GM23338 (cell line): Measurements from ENCODE around the gene MDGA2. TPM values are rescaled to one million over a fixed set of nuclear protein-coding genes. Genes with fewer than 3 reads are reported as not detected.

ENCODE experiments used
- CREB1 ChIP-seq: fragments of 250-450 bp; sonication (Bioruptor Pico); IDR thresholded peaks from 2 replicates; pipeline ENCODE4 v1.5.0; 2020; ENCODE audit warnings: low read depth, mild to moderate bottlenecking, moderate library complexity
- EZH2 ChIP-seq: fragments of 200-600 bp; sonication (generic); IDR thresholded peaks from one replicate; pipeline ENCODE4 v1.8.0; 2017; ENCODE audit warnings: antibody characterized with exemption, mild to moderate bottlenecking, low read depth; ENCODE audit not compliant: unreplicated experiment
- JUNB ChIP-seq: IDR thresholded peaks from one replicate; pipeline ENCODE4 v1.6.1; 2016; ENCODE audit warnings: antibody characterized with exemption; ENCODE audit not compliant: unreplicated experiment
- NANOG ChIP-seq: IDR thresholded peaks from 2 replicates; pipeline ENCODE4 v1.6.1; 2016; ENCODE audit warnings: antibody characterized with exemption, borderline replicate concordance
- POLR2AphosphoS5 ChIP-seq: IDR thresholded peaks from 2 replicates; pipeline ENCODE4 v1.6.1; 2016; ENCODE audit warnings: antibody characterized with exemption, low read depth
- REST ChIP-seq: IDR thresholded peaks from one replicate; pipeline ENCODE4 v1.6.1; 2018; ENCODE audit warnings: antibody characterized with exemption; ENCODE audit not compliant: unreplicated experiment
- ZNF331 ChIP-seq: fragments of 250-450 bp; sonication (Bioruptor Pico); IDR thresholded peaks from 2 replicates; pipeline ENCODE4 v1.5.0; 2020; ENCODE audit warnings: low read depth, mild to moderate bottlenecking, moderate library complexity
- ZNF462 ChIP-seq: fragments of 250-450 bp; sonication (Bioruptor Pico); IDR thresholded peaks from 2 replicates; pipeline ENCODE4 v1.5.0; 2020; ENCODE audit warnings: mild to moderate bottlenecking, moderate library complexity
- polyA plus RNA-seq: library from polyadenylated mRNA; unstranded; fragments of >200 nt; fragmentation: Nextera tagmentation; extraction: Ambion mirVana; gene quantifications from 2 replicates; pipeline ENCODE4 v1.2.1, GENCODE V29; 2016
- total RNA-seq: library from RNA; depleted of rRNA; stranded (reverse); fragments of >200 nt; shearing (Covaris generic); gene quantifications from 2 replicates; pipeline ENCODE4 v1.2.3, GENCODE V29; 2014

Gene MDGA2
- total and polyA plus RNA-seq, 2 experiments from 2014 or later, result 0.68 to 1.7 TPM

GRCh38 chr14:47300796-47301195 lies 374.6 kb downstream of the MDGA2 start (continued):
- TF ChIP-seq ZNF462 (CRISPR knock-in tag) (no peak), EZH2 (no peak), JUNB (no peak), ZNF331 (no peak), NANOG (no peak), CREB1 (CRISPR knock-in tag) (no peak), REST (no peak), POLR2AphosphoS5 (no peak)
